NCI-H774 (cell line): Measurements from ENCODE around the gene IRAK4.

Experiments used
- DNase-seq: peaks from one replicate; lab custom pipeline; 2025; lab: John Stamatoyannopoulos, UW

Gene IRAK4

GRCh38 chr12:43766291-43766690 is 7.5 kb downstream of the IRAK4 start:
- no peak for DNase-seq

- no peak for DNase-seq
Observed at GRCh38 chr12:43776498-43776897, 17.7 kb downstream of the IRAK4 start.

GRCh38 chr12:43786899-43787693 is 28.3 kb downstream of the IRAK4 start:
- DNase-seq = no peak

- no peak for DNase-seq
Observed at GRCh38 chr12:43789941-43790340, 31.2 kb downstream of the IRAK4 start.

GRCh38 chr12:43795716-43796280 is 37.0 kb downstream of the IRAK4 start:
- no peak for DNase-seq

GRCh38 chr12:43797561-43798217 is 38.9 kb downstream of the IRAK4 start:
- DNase-seq = no peak

- DNase-seq = no peak
Observed at GRCh38 chr12:43805149-43805859, 46.6 kb downstream of the IRAK4 start.

- DNase-seq = peak; percentile 82
Observed at GRCh38 chr12:43805860-43806736, 47.3 kb downstream of the IRAK4 start, which contains the start of gene TWF1. TSS of gene TWF1 (minus strand) at chr12:43806317. CDS start at chr12:43806245, 72 bp downstream.

GRCh38 chr12:43806737-43807072 is 48.0 kb downstream of the IRAK4 start:
- DNase-seq = no peak

GRCh38 chr12:43807386-43807785 is 48.6 kb downstream of the IRAK4 start:
- DNase-seq = no peak

- DNase-seq = no peak
Observed at GRCh38 chr12:43812057-43812456, 53.3 kb downstream of the IRAK4 start.

- no peak for DNase-seq
Observed at GRCh38 chr12:43812926-43813325, 54.2 kb downstream of the IRAK4 start.

GRCh38 chr12:43815416-43815815 is 56.7 kb downstream of the IRAK4 start:
- DNase-seq = no peak

- no peak for DNase-seq
Observed at GRCh38 chr12:43816168-43816567, 57.4 kb downstream of the IRAK4 start.

GRCh38 chr12:43824207-43824775 is 65.5 kb downstream of the IRAK4 start:
- no peak for DNase-seq

GRCh38 chr12:43826681-43827080 is 67.9 kb downstream of the IRAK4 start:
- no peak for DNase-seq

- no peak for DNase-seq
Observed at GRCh38 chr12:43827093-43827492, 68.3 kb downstream of the IRAK4 start.

- no peak for DNase-seq
Observed at GRCh38 chr12:43832463-43833168, 73.9 kb downstream of the IRAK4 start.

- DNase-seq = no peak
Observed at GRCh38 chr12:43835264-43835655, 76.5 kb downstream of the IRAK4 start.

GRCh38 chr12:43835656-43836474 is 77.1 kb downstream of the IRAK4 start, which contains the start of gene TMEM117:
TSS of gene TMEM117 (plus strand) at chr12:43836081.
- DNase-seq = peak; percentile 61
